Caco-2 (cell line): ENCODE data around the gene CLTB. TPM values are rescaled to one million over a fixed set of nuclear protein-coding genes. Genes with fewer than 3 reads are reported as not detected.
"Not testable (repeated sequence)": the region's sequence is repeated elsewhere in the genome, so short reads cannot be mapped to it uniquely, and the experiment has no call there.

Experiments used
- BruUV-seq: library from RNA; stranded (reverse); fragments of 400-500 nt; replicated peaks from 2 replicates; lab custom pipeline; 2021; lab: Mats Ljungman, UMichigan
- CTCF ChIA-PET: fragments of 300-600 bp; sonication (Branson Sonifier 250); formaldehyde crosslinking; loops from one replicate; lab custom pipeline; 2022; ENCODE audit warnings: antibody characterized with exemption; lab: Charles Lee
- POLR2A ChIA-PET: fragments of 300-600 bp; sonication (Branson Sonifier 250); formaldehyde crosslinking; loops from one replicate; lab custom pipeline; 2022; ENCODE audit warnings: antibody characterized with exemption; lab: Charles Lee
- DNase-seq, 2 experiments: peaks; one replicate each; pipeline versions ENCODE4 v3.0.0 to v3.0.0-alpha.2; 2020 to 2022
- H3K27me3 ChIP-seq: replicated peaks from 2 replicates; pipeline ENCODE4 v1.6.0; 2011; ENCODE audit warnings: low read length; ENCODE audit not compliant: control insufficient read depth, insufficient read depth
- H3K36me3 ChIP-seq: 2 replicates; pipeline ENCODE4 v1.5.1; 2011; ENCODE audit warnings: low read length; ENCODE audit not compliant: control insufficient read depth, insufficient read depth
- H3K4me1 ChIP-seq: fragments of 250-450 bp; sonication (Bioruptor Pico); 2 replicates; pipeline ENCODE4 v1.5.1; 2020; ENCODE audit warnings: mild to moderate bottlenecking
- H3K4me3 ChIP-seq: 2 replicates; pipeline ENCODE4 v1.5.1; 2011; ENCODE audit warnings: low read depth, mild to moderate bottlenecking, control low read depth, low read length
- H3K9me3 ChIP-seq: fragments of 250-450 bp; sonication (Bioruptor Pico); 2 replicates; pipeline ENCODE4 v1.5.1; 2020; ENCODE audit warnings: mild to moderate bottlenecking, moderate library complexity
- H3K27ac Mint-ChIP-seq: one replicate; pipeline ENCODE4 v1.8.0; 2022; ENCODE audit warnings: mixed read lengths; ENCODE audit not compliant: unreplicated experiment
- H3K27me3 Mint-ChIP-seq: one replicate; pipeline ENCODE4 v1.8.0; 2022; ENCODE audit warnings: mixed read lengths; ENCODE audit not compliant: insufficient read depth, unreplicated experiment
- H3K36me3 Mint-ChIP-seq: one replicate; pipeline ENCODE4 v1.8.0; 2022; ENCODE audit warnings: mild to moderate bottlenecking, mixed read lengths; ENCODE audit not compliant: insufficient read depth, unreplicated experiment
- H3K4me1 Mint-ChIP-seq: one replicate; pipeline ENCODE4 v1.8.0; 2022; ENCODE audit warnings: low read depth, mixed read lengths; ENCODE audit not compliant: unreplicated experiment
- H3K4me3 Mint-ChIP-seq: one replicate; pipeline ENCODE4 v1.8.0; 2022; ENCODE audit warnings: mild to moderate bottlenecking, moderate library complexity, mixed read lengths; ENCODE audit not compliant: unreplicated experiment
- H3K9me3 Mint-ChIP-seq: one replicate; pipeline ENCODE4 v1.8.0; 2022; ENCODE audit warnings: mixed read lengths; ENCODE audit not compliant: unreplicated experiment
- intact Hi-C: fragments of 100-400 bp; cut with micrococcal nuclease; formaldehyde crosslinking; loops from one replicate; pipeline ENCODE4 v1.10.0; 2022; ENCODE audit not compliant: unreplicated experiment
- total RNA-seq: library from RNA; stranded (reverse); gene quantifications from 2 replicates; pipeline ENCODE4 v1.2.3, GENCODE V29; 2022
- TF ChIP-seq, protein P1 (sequence below), 2 experiments: fragments of 200-600 bp in 1 of 2; IDR thresholded peaks; 1 replicate in 1 of 2; 2 replicates in 1 of 2; pipeline versions ENCODE4 v1.5.1 to v1.8.0; 2011 to 2022; ENCODE audit warnings: antibody characterized with exemption in 1 of 2, control low read depth in 1 of 2, inconsistent platforms in 1 of 2, low read depth in 1 of 2, low read length in 1 of 2, mild to moderate bottlenecking in 1 of 2, moderate library complexity in 1 of 2; ENCODE audit not compliant: insufficient read depth in 1 of 2, severe bottlenecking in 1 of 2, unreplicated experiment in 1 of 2

Gene CLTB
- total RNA-seq, 1 experiment from 2014 or later: 78.9 TPM

DNA sequence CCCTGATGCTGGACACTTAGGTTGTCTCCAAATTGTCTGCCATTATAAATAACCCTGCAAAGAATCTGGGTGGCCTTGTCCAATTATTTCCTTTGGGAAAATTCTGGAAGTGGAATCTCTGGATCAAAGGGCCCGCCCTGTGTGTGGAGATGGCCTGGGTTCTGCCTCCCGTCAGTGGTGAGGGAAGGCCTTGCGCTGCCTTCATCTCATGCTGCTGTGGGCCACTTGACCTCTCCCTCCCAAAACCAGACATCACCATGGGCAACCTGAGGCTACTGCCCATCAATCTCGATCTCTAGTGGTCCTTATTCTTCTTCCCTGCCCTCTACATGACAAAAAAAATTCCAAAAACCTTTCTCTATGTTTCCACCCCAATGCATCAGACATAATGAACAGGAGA lies 6.6 kb downstream of the CLTB start:
- intact Hi-C loops: loop anchor here (10.0 kb wide), 1 partner anchor 75 kb away; no protein-coding TSS in a partner anchor
- peaks cover 40% of the 10 kb centered on the region for H3K36me3 Mint-ChIP-seq
- BruUV-seq: no TSS peak
- no peaks in the 10 kb centered on the region for H3K27me3 ChIP-seq
- no peaks in the 10 kb centered on the region for H3K27me3 Mint-ChIP-seq
- CTCF ChIA-PET: no interaction called here
- POLR2A ChIA-PET: no interaction called here
- TF ChIP-seq, protein P1, sequence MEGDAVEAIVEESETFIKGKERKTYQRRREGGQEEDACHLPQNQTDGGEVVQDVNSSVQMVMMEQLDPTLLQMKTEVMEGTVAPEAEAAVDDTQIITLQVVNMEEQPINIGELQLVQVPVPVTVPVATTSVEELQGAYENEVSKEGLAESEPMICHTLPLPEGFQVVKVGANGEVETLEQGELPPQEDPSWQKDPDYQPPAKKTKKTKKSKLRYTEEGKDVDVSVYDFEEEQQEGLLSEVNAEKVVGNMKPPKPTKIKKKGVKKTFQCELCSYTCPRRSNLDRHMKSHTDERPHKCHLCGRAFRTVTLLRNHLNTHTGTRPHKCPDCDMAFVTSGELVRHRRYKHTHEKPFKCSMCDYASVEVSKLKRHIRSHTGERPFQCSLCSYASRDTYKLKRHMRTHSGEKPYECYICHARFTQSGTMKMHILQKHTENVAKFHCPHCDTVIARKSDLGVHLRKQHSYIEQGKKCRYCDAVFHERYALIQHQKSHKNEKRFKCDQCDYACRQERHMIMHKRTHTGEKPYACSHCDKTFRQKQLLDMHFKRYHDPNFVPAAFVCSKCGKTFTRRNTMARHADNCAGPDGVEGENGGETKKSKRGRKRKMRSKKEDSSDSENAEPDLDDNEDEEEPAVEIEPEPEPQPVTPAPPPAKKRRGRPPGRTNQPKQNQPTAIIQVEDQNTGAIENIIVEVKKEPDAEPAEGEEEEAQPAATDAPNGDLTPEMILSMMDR (IDR thresholded peaks at IDR 0.05; ENCODE audit: insufficient read depth in 1 of 2, low read depth in 1 of 2, low read length in 1 of 2, severe bottlenecking in 1 of 2, unreplicated experiment in 1 of 2): no peak
- no peaks in the 10 kb centered on the region for H3K9me3 Mint-ChIP-seq
- no peaks in the 10 kb centered on the region for H3K4me1 ChIP-seq
- H3K4me3 ChIP-seq: no peak overlapping the region
- H3K36me3 ChIP-seq: no peaks in the 10 kb centered on the region
- H3K27ac Mint-ChIP-seq: no peak overlapping the region
- H3K9me3 ChIP-seq: no peaks in the 10 kb centered on the region
- DNase-seq: no peak
- H3K4me1 Mint-ChIP-seq: peaks cover 9% of the 10 kb centered on the region
- no peak overlapping the region for H3K4me3 Mint-ChIP-seq

DNA sequence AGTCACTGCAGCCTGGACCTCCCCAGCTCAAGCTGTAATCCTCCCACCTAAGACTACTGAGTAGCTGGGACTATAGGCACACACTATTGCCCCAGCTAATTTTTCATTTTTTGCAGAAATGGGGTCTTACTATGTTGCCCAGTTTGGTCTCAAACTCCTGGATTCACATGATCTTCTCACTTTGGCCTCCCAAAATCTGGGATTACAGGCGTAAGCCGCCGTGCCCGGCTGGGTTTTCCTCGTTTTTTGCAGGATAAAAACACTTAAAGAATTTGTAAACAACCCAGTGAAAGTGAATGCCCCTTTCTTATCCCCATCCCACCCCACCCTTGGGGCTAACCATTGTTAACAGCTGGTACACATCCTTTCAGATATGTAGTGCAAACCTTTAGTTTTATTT lies 7.7 kb downstream of the CLTB start:
- H3K4me1 ChIP-seq: no peaks in the 10 kb centered on the region
- H3K9me3 Mint-ChIP-seq: no peaks in the 10 kb centered on the region
- H3K4me3 Mint-ChIP-seq: no peak overlapping the region
- H3K27me3 Mint-ChIP-seq: no peaks in the 10 kb centered on the region
- ChIA-PET POLR2A (no interaction called here), CTCF (no interaction called here)
- intact Hi-C loops: no loop called here
- no peaks in the 10 kb centered on the region for H3K27me3 ChIP-seq
- no peak overlapping the region for H3K27ac Mint-ChIP-seq
- H3K4me3 ChIP-seq: no peak overlapping the region
- BruUV-seq: no TSS peak
- H3K36me3 Mint-ChIP-seq: peaks cover 40% of the 10 kb centered on the region
- DNase-seq: no peak
- H3K4me1 Mint-ChIP-seq: peaks cover 9% of the 10 kb centered on the region
- H3K36me3 ChIP-seq: no peaks in the 10 kb centered on the region
- TF ChIP-seq, protein P1 (IDR thresholded peaks at IDR 0.05; ENCODE audit: insufficient read depth in 1 of 2, low read depth in 1 of 2, low read length in 1 of 2, severe bottlenecking in 1 of 2, unreplicated experiment in 1 of 2): no peak
- no peaks in the 10 kb centered on the region for H3K9me3 ChIP-seq

DNA sequence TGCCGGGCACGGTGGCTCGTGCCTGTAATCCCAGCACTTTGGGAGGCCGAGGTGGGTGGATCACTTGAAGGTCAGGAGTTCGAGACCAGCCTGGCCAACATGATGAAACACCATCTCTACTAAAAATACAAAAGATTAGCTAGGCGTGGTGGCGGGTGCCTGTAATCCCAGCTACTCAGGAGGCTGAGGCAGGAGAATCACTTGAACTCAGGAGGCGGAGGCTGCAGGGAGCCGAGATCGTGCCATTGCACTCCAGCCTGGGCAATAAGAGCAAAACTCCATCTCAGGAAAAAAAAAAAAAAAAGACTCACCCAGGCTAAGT lies 8.1 kb downstream of the CLTB start:
- H3K4me1 ChIP-seq, H3K4me3 Mint-ChIP-seq, H3K27ac Mint-ChIP-seq, H3K36me3 ChIP-seq, BruUV-seq, H3K27me3 ChIP-seq, CTCF ChIA-PET, H3K9me3 ChIP-seq, intact Hi-C loops, H3K9me3 Mint-ChIP-seq, H3K4me3 ChIP-seq, H3K27me3 Mint-ChIP-seq, H3K4me1 Mint-ChIP-seq, POLR2A ChIA-PET, DNase-seq: not testable (repeated sequence)
- peaks cover 40% of the 10 kb centered on the region for H3K36me3 Mint-ChIP-seq
